Measurements from ENCODE around the gene MRTFA.

- TF ChIP-seq, protein P1, sequence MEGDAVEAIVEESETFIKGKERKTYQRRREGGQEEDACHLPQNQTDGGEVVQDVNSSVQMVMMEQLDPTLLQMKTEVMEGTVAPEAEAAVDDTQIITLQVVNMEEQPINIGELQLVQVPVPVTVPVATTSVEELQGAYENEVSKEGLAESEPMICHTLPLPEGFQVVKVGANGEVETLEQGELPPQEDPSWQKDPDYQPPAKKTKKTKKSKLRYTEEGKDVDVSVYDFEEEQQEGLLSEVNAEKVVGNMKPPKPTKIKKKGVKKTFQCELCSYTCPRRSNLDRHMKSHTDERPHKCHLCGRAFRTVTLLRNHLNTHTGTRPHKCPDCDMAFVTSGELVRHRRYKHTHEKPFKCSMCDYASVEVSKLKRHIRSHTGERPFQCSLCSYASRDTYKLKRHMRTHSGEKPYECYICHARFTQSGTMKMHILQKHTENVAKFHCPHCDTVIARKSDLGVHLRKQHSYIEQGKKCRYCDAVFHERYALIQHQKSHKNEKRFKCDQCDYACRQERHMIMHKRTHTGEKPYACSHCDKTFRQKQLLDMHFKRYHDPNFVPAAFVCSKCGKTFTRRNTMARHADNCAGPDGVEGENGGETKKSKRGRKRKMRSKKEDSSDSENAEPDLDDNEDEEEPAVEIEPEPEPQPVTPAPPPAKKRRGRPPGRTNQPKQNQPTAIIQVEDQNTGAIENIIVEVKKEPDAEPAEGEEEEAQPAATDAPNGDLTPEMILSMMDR (IDR thresholded peaks at IDR 0.05) = no peak
- TF ChIP-seq ZFX (IDR thresholded peaks at IDR 0.05; ENCODE audit: borderline replicate concordance) = no peak
Observed at GRCh38 chr22:40520562-40520961, 116.0 kb downstream of the MRTFA start.

Data from 22Rv1 (cell line).